ENCODE results near the gene NDUFAF7.
"Not testable (repeated sequence)": the region's sequence is repeated elsewhere in the genome, so short reads cannot be mapped to it uniquely, and the experiment has no call there.

NDUFAF7 gene

DNA sequence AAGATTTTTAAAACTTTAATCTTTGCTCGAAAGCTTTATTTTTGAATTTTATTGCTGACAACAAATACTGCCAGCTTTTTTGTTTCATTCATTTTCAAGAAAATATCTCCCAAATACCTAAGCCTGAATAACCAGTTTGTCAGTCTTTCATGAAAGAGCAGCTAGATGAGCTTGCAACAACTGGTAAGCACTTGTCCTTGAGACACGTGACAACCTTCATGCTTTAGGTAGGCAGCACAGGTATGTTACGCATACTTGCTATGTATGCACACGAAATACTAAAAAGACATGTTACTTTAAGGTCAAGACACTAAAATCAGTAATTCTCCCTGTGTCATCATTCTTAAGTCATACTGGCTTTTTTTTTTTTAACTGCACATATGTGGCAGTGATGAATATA is 12.4 kb upstream of the NDUFAF7 start:
- DNase-seq (ENCODE audit: low read depth) = no peak

DNA sequence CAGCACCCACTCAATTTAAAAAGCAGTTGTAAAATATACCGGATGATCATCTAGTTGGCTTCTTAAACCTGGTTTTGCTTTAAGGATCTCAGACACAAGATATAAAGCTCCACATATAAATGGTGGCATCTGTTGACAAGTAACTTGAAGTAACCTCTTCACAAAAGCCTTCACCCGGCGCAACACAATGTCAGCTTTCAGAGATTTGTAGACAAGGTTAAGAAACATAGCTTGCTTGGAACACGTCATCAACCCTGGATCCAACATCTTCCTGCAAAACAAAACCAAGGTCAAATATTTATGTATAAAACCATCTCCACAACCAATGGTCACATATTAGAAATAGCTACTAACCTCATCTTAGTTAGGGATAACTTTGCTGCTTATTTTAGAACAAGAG is 8.3 kb upstream of the NDUFAF7 start:
- no peak for DNase-seq (ENCODE audit: low read depth)

DNA sequence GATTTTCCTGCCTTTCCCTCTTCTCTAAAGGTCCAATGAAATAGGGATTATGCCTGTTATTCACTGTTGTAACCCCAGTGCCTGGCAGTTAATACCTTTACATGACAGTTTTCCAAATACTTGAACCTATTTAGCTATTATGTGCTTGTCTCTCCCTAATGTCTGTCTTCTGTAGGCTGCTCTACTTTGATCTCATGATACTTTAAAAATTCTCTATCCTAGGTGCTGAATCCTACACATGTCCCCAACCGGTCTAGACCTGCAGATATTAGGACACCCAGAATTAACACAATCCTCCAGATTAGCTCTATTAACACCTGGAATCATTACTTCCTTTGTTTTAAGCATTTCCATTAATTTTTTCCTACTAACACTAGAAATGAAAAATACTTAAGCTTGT is 7.4 kb upstream of the NDUFAF7 start:
- DNase-seq (ENCODE audit: low read depth) = no peak

DNA sequence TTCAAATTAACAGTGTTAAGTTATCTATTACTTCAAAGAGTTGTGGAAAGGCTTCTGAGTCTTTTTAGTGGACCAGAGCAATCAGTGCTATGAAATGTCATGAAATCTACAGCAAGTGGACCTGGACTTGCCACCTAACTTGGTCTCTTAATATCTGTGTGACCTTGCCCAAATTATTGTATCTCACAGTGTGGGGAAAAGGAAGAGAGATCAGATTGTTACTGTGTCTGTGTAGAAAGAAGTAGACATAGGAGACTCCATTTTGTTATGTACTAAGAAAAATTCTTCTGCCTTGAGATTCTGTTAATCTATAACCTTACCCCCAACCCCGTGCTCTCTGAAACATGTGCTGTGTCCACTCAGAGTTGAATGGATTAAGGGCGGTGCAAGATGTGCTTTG is 6.3 kb upstream of the NDUFAF7 start:
- DNase-seq (ENCODE audit: low read depth) = not testable (repeated sequence)

DNA sequence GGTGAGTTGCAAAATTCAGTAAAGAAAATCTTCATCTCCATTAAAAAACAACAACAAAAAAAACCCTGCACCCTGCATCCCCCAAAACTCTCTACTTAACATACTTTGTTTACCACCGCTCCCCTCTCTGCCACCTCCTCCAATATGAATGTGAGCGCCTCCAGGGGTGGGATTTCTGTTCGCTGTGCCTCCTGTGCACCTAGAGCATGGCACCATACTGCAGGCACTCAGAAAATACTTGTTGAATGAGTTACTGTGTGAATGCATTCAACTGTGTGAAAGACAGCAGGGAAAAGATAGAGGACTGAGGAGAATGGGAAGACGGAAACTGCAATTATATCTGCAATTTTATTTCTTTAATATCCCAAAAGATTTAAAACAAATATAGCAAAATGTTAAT is 4.6 kb upstream of the NDUFAF7 start:
- no peak for DNase-seq (ENCODE audit: low read depth)

DNA sequence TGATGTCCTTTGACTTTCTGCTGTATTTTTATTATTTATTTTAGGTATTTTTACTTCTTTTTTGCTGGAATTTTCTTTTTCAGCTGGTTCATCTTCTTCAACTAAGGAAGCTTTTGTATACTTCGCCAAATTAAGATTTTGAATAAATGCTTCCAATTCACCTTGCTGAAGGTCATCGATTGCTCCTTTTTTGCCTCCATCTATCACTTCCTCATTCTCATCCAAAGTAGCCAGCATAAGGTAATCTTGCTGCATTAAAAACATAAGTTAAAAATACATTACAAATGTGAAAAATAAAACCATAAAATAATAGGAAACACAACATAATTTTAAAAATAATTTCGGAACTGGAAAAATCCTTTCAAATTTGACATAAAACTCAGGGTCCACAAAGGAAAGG is 2.7 kb upstream of the NDUFAF7 start:
- DNase-seq (ENCODE audit: low read depth) = no peak

DNA sequence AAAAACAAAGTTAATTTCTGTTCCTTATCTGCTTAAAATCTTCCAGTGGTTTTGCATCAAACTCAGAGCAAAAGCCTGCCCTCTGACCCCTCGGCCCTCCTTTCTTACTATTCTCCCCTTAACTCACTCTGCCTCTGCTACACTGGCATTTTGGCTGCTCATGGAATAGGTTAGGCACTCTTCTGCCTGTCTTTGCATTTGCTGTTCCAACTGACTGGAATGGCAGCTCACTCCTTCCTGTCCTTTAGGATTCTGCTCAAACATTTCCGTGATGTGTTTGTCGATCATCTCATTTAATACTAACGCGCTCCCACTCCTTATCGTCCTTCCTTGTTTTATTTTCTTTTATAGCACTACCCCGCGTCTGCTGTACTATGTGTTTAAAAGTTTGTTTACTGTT is 877 bp upstream of the NDUFAF7 start:
- DNase-seq (ENCODE audit: low read depth) = no peak

DNA sequence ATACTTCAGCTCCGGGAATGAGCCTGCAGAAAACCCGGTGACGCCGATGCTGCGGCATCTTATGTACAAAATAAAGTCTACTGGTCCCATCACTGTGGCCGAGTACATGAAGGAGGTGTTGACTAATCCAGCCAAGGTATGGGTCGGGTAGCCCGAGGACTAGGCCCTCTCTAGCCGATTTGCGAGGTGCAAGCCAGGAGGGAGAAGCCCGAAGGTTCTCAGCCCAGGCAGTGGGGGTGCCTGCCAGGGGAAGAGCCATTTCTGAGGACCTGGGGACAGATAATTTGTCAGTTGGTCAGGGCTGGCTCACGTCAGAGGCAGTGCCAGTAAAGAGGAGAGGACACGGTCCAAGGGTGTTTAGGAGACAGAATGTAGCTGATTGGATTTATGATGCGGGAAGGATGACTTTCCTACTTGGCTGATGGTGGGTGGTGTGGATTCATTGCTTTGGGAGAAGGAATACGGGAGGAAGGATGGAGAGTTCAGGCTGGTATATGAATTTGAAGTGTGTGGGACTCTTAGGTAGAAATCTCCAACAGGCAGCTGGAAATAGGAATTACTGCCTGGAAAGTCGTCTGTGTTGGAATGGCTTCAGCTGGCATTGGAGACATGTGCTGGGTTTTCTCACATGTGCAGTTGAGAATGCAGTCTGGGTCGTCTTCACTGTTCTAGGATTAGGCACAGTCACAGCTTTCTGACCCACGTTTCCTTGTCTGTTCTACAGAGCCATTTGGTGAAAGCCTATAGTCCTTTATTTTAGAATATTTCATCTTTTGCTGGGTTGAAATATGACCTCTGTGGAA is 874 bp downstream of the NDUFAF7 start:
- no peak for DNase-seq (ENCODE audit: low read depth)

DNA sequence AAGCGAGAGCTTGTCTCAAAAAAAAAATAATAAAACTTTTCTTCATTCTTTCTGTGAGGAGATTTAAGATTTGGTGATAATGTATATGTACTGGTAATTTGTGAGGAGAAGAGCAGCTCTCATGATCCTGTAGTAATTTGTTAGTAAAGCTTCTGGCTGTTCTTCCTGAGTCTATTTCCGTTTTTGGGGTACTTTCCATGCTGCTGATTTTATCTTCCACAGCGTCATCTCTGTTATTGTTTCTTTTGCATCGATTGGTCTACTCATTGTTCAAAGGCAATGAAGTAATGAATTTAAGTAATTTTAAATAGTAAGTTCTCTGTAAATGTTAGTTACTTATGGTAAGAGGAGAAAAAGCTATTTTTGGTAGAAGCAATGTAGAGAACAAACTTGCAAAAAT is 12.0 kb downstream of the NDUFAF7 start:
- no peak for DNase-seq (ENCODE audit: low read depth)

DNA sequence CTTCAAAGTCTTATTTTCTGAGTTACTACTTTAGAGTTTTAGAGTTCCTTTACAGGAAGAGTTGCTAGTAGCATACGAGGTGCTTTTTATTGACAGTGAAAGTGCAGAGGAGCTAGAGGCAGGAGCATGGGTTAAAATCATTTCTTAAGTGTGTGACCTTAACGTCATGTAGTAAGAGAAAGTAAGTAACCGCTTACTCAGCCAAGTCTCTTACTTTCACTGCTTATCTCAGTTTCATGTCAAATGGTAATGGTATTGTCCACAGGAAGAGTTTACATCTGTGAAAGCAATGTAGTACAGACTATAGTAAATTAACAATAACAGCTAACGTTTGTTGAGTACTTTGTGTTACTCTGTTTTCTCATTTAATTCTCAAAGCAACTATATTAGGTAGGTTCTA is 12.6 kb downstream of the NDUFAF7 start:
- no peak for DNase-seq (ENCODE audit: low read depth)

DNA sequence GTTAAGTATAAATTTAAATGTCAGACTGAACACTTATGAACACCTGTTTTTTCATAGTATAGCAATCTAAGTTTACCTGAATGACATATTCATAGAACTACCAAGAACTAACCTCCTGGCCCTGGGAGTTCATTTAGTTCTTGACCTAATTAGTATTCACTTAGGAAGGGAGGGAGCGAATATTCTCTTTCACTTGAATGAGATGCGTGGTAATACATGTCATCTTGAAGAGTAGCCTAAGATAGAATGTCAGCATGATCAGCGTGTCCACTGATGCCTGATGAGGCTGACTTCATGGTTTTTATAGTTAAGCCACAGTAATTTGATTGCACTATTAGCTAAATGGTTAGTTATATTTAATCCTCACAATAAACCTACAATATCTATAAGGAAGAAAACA is 13.3 kb downstream of the NDUFAF7 start:
- DNase-seq (ENCODE audit: low read depth) = no peak

DNA sequence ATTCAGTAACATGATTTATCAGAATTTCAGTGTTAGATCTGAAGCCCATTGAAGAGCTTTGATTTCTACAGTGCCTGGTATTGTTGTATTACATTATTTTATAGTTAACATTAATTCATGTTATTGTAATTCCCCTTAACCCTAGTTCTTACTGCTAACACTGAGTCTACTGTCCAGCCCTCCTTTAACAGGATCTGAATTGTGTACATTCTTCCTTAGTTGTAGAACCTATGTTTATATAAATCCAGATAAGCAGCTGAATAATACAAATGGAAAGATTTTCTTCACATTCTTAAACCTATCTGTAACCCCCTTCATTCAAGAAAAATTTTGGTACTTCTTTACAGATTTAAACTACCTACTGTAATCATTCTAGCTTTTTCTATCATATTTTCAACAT is 14.7 kb downstream of the NDUFAF7 start:
- DNase-seq (ENCODE audit: low read depth) = no peak

DNA sequence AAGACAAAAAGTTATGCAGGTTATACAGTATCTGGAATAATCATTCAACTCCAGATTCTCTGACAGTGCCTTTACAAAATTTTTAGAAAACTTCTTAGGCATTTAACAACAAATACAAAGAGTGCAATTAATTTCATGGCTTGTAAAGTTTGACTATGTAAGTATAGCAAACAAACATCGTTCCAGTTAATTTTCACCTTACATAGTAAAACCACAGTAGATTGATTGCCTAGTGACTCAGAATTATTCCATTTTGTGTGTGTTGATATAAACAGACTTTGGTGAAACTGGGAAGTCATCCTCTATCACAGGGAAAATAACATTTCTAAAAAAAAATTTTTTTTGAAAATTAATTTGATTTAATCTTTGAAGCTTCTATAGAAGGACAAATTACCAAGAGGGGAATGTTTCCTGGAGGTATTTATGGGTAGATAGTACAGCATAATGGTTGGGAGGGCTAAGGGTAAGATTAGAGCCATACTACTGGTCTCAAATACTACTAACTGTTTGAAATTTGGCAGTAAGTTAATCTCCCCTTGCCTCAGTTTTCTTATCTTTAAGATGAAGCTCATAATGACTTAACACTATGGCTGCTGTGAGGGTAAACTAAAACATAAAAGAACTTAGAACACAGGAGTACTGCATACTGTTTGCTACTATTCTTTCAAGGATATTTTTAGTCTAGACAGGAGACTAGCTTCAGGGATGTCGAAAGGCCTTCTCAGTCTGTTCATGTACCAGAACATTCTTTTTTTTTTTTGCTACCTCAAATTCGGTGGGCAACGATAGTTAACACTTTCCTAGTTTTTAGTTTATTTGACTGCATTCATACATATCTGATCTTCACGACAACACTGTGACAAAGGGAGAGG is 19.6 kb downstream of the NDUFAF7 start:
- no peak for DNase-seq (ENCODE audit: low read depth)

DNA sequence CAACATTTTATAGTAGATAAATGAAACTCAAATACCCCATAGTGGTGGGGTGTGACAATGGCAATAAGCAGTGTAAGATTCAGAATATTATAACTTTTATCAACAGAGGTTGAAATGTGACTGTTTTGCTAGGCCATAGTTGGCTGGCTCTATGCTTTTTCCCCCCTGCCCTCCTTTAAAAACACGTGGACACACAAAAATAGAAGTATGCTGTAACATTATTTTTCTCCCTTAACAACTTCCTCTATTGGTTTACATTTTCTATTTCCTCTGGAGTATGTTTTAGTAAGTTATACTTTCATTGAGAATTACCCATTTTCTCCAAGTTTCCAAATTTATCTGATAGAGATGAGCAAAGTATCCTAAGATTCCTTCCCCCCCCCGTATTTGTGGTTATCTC is 31.1 kb downstream of the NDUFAF7 start:
- no peak for DNase-seq (ENCODE audit: low read depth)

DNA sequence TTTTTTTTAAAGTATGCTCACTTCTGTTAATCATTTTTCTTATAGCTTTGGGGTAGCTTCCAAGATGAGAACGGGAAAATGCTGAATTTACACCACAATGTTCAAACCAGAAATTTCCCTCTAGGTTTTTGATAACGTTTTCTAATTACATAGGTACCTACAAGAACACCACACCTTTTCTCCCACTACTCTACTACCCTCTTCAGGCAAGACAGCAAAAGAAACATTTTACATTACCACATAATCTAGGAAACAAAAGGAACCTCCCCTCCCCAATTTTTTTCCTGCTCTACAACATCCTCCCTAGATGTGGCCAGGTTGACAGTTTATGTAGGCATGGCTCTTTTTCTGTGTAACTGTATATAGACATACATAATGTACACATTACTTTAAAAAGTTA is 32.4 kb downstream of the NDUFAF7 start:
- DNase-seq (ENCODE audit: low read depth) = no peak

DNA sequence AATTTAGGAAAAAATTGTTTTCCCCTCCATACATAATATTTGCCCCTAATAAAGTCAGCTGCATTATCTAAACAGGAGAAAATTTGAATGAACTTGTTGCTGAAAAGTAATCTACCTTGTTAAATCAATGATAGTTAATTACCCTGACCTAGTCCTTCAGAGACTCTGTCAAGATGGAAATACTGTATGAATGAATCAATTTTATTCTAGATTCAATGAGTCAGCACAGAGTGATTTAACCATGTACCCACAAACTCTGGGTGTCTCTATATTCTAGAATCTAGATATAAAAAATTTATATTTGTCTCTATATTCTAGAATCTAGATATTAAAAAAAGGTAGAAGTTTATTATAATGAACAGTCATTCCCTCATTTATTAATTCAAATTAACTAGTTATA is 36.2 kb downstream of the NDUFAF7 start:
- DNase-seq (ENCODE audit: low read depth) = no peak

DNA sequence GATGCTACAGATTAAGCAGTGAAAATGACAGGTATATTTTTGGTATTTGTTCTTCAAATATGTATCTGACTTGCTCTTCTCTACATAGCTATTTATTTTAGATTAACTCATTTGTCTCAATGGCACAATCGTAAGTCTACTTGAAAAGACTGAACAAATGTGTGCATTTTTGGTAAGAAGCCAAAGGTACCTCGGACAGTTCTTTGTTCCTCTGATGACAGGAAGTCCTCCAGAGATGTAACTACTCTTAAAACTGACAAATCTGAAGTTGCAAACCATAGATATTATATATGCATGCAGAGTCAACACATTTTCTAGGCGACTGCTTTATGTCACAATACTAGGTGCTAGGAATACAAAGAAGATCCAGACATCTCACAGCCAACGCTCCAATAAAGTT is 36.7 kb downstream of the NDUFAF7 start:
- DNase-seq (ENCODE audit: low read depth) = no peak

DNA sequence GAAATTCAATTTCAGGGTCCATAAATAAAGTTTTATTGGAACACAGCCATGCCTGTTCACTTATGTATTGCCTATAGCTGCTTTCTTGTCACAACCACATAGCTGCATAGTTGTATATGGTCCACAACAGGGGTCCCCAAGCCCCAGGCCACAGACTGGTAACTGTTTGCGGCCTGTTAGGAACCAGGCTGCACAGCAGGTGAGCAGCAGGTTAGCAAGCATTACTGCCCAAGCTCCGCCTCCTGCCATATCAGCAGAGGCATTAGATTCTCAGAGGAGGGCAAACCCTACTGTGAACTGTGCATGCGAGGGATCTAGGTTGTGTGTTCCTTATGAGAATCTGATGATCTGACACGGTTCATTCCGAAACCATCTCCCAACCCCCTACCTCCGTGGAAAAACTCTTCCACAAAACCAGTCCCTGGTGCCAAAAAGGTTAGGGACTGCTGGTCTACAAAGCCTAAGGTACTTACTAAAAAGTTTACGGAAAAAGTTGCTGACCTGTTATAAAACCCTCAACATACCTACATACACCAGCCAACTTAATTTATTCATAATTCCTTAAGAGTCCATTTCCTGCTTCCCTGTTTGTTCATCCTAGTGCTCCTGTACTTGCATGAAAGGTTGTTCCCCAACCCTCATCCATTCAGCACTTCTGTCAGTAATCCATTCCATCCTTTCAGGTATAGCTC is 40.1 kb downstream of the NDUFAF7 start:
- no peak for DNase-seq (ENCODE audit: low read depth)

DNA sequence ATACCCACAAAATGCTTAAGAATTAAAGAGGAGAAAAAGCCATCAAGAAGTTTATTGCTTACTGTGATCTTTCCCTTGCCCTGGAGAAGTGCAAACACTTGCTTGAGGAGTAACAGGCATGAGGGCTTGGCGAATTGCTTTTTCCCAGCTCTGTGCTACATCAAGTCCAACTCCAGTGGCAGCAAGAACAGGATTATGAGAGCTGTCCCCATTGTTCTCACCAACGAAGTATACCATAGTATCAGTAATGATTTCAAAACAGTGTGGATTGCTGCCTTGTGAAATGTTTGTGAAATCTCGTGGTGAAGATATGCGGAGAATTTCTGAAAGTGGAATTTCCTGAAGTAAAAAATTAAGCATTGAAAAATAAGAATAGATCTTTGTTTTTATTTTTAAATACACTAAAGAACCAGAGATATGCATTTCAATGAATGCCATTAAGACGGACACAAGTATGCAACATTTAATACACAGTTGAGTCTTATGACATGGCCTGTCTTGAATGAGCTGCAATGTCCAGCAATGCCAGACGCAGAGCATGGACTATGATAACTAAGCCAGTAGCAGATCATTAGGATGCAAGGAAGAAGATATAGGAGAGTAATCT is 43.0 kb downstream of the NDUFAF7 start:
- no peak for DNase-seq (ENCODE audit: low read depth)

DNA sequence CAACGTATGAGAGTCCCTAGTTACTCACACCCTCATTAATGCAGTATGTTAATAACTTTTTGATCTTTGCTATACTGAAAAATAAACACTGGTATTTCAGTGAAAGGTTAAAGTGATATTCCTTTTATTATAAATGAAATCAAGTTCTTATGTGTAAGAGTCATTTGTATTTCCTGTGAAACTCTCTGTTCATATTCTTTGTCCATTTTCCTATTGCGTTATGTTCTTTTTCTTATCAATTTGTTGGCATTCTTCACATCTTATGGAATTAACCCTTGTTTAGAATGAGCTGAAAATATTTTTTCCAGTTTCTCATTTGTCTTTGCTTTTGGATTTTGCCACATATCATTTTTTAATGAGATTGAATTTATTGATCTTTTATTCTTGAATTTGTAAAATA is 44.8 kb downstream of the NDUFAF7 start:
- no peak for DNase-seq (ENCODE audit: low read depth)

DNA sequence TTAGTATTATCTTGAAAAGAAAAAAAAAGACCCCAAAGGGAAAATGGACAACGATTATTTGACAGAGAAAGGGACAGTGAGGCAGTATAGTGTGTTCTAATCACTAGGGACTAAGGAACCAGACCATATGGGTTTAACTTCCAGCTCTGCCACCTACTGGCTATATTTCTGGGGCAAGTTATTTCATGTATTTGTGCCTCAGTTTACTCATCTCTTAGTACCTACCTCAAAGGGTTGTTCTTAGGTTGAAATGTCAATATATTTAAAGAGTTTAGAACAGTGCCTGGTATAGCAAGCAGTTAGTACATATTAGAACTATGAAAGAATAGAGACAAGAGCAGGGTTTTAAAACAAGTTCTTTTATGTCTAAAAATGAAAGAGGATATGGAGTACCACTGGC is 50.5 kb downstream of the NDUFAF7 start:
- no peak for DNase-seq (ENCODE audit: low read depth)

DNA sequence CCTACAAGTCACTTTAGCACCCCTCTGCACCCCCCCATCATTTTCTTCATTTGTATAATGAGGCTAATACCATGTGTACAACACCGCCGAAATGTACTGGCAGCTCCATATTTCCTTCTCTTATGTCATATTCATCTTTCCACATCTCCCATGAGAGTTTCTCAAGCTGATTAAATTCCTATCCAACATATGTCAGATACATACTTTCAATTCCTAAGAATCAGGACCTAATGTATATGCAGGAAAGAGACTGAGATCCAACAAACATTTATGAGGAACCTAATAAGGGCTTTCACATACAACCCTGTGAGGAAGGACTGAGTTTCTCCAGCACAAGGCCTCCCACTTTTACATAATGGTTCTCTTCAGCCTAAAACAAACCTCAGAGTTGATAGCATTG is 51.3 kb downstream of the NDUFAF7 start:
- no peak for DNase-seq (ENCODE audit: low read depth)

DNA sequence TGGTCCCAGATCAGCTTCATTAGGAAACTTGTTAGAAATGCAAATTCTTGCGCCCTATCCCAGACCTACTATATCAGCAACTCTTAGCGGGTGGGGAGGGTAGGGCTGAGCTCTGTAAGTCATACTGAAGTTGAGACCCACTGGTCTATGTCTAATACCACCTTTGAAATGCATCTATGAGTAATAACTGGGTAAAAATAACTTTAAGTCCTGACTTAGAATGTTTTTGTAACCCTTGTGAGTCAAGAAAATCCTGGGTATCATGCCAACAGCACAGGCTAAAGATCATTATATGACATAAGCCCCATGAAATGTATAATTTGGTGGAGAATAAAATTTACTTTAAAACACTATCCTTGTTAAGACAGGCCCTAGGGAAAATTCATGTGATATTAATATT is 51.7 kb downstream of the NDUFAF7 start:
- no peak for DNase-seq (ENCODE audit: low read depth)

All from stimulated activated CD8-positive, alpha-beta memory T cell treated with anti-CD3 and anti-CD28 coated beads, Interleukin-15, amount 100 ng/mL, for 1 hour (primary cell).